Measurements from ENCODE around the gene CLDN6.

DNA sequence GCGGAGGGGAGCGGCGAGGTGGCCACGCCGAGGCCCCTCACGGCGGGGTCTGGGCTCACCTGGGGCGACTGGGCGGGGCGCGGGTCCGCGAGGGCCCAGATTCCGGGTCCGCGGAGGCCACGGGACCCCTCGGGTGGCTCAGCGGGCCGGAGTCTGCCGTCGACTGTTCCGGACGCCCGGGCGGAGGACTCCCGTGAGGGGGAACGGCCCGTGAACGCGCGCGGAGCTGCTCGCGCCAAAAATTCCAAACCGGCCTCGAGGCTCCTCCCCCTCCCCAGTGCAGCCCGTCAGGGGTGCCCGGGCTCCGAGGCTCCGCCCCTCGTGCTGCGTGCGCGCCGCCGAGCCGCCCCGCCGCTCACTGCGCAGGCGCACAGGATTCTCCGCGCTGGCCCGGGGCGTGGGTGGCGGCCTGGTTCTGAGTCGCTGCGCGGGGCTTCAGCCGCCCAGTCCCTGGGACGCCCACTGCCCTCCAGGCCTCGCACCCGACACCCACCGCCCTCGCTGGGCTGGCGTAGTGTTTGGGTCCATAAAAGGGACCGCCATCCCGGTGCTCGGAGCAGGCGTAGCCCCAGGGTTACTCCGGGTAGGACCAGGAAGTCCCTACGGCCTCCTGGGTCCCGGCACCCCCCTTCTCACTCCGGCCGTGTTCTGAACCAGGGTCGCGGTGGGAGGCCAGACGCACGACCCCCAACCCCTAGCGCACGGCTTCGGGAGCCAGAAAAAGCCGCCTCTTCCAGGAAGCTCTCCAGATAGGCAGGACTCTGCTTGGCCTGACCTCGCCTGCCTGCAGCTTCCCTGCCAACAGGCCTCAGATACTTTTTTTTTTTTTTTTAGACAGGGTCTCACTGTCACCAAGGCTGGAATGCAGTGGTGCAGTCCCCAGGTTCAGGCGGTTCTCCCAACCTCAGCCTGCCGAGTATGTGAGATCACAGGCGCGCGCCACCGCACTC is 37.5 kb downstream of the CLDN6 start, which contains the start of gene PKMYT1:
- TF ChIP-seq EZH2 (IDR thresholded peaks at IDR 0.05; ENCODE audit: borderline replicate concordance, low read length): no peak
- TF ChIP-seq, protein P1, sequence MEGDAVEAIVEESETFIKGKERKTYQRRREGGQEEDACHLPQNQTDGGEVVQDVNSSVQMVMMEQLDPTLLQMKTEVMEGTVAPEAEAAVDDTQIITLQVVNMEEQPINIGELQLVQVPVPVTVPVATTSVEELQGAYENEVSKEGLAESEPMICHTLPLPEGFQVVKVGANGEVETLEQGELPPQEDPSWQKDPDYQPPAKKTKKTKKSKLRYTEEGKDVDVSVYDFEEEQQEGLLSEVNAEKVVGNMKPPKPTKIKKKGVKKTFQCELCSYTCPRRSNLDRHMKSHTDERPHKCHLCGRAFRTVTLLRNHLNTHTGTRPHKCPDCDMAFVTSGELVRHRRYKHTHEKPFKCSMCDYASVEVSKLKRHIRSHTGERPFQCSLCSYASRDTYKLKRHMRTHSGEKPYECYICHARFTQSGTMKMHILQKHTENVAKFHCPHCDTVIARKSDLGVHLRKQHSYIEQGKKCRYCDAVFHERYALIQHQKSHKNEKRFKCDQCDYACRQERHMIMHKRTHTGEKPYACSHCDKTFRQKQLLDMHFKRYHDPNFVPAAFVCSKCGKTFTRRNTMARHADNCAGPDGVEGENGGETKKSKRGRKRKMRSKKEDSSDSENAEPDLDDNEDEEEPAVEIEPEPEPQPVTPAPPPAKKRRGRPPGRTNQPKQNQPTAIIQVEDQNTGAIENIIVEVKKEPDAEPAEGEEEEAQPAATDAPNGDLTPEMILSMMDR (IDR thresholded peaks at IDR 0.05; ENCODE audit: low read length): no peak

All from OCI-LY1 (cell line).